ENCODE measurements around the gene S100PBP.

GRCh38 chr1:32894019-32894600 is 76.7 kb downstream of the S100PBP start:
- TF ChIP-seq CTCF (IDR thresholded peaks at IDR 0.05), result no peak
- TF ChIP-seq POLR2A (IDR thresholded peaks at IDR 0.05; ENCODE audit: low read depth), result no peak

Data from esophagus muscularis mucosa (tissue), 3 donors.